Measurements from ENCODE around the gene DYNC2H1.

DYNC2H1 gene

DNA sequence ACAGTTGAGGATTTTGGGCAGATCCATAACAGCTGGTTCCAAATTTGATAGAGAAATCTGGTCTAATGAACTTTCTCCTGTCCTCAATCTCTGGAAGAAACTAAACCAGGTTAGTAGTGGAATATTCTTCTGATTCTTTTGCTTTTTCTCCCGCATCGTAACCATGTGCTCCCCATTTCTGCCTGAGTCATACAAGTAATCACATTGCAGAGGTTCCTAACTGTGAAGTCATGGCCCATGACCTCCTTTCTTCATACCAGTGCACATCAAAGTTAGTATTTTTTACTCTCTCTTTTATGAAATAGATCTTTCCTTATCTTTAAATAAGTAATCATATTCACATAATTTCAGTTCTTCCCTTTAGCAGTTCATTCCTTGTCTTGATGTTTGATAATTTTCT is 249.0 kb downstream of the DYNC2H1 start:
- H3K79me2 ChIP-seq (ENCODE audit: insufficient read depth, low read depth), result no peaks in the 10 kb centered on the region
- H4K20me1 ChIP-seq (ENCODE audit: insufficient read depth), result no peaks in the 10 kb centered on the region
- no peak overlapping the region for H2AFZ ChIP-seq (ENCODE audit: low read depth)
- H3K4me2 ChIP-seq, result no peak overlapping the region
- TF ChIP-seq, protein P1, sequence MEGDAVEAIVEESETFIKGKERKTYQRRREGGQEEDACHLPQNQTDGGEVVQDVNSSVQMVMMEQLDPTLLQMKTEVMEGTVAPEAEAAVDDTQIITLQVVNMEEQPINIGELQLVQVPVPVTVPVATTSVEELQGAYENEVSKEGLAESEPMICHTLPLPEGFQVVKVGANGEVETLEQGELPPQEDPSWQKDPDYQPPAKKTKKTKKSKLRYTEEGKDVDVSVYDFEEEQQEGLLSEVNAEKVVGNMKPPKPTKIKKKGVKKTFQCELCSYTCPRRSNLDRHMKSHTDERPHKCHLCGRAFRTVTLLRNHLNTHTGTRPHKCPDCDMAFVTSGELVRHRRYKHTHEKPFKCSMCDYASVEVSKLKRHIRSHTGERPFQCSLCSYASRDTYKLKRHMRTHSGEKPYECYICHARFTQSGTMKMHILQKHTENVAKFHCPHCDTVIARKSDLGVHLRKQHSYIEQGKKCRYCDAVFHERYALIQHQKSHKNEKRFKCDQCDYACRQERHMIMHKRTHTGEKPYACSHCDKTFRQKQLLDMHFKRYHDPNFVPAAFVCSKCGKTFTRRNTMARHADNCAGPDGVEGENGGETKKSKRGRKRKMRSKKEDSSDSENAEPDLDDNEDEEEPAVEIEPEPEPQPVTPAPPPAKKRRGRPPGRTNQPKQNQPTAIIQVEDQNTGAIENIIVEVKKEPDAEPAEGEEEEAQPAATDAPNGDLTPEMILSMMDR (conservative IDR thresholded peaks at IDR 0.05; ENCODE audit: low read depth, low read length), result no peak
- no peaks in the 10 kb centered on the region for H3K27me3 ChIP-seq (ENCODE audit: insufficient read depth, low read depth)
- H3K27ac ChIP-seq, result no peak overlapping the region
- no peaks in the 10 kb centered on the region for H3K4me1 ChIP-seq (ENCODE audit: low read depth, poor library complexity, severe bottlenecking)
- no peak overlapping the region for H3K4me3 ChIP-seq (IDR thresholded peaks at IDR 0.05; ENCODE audit: insufficient read depth, low read depth, low read length)
- no peaks in the 10 kb centered on the region for H3K36me3 ChIP-seq (ENCODE audit: insufficient read depth)
- no peak overlapping the region for H3K9ac ChIP-seq

DNA sequence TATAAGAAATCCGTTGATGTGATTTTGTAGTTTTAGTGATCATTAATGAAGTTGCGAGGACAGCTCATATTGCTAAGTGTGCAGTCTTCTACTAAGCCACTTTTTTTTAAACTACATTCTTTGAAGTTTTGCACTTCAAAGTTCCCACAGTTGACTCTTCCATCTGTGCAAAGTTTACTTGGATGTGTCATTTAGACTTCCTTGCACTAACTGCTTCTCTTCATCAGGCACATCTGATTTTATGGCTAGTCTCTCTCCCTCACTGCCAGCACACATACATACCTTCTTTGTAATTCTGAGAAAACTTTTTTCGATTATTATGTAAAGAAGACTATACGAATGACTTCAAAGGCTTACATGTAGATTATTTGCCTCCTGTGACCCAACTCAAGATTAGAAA is 250.0 kb downstream of the DYNC2H1 start:
- no peaks in the 10 kb centered on the region for H3K4me1 ChIP-seq (ENCODE audit: low read depth, poor library complexity, severe bottlenecking)
- no peak overlapping the region for H3K27ac ChIP-seq
- no peaks in the 10 kb centered on the region for H4K20me1 ChIP-seq (ENCODE audit: insufficient read depth)
- H3K27me3 ChIP-seq (ENCODE audit: insufficient read depth, low read depth), result no peaks in the 10 kb centered on the region
- TF ChIP-seq, protein P1 (conservative IDR thresholded peaks at IDR 0.05; ENCODE audit: low read depth, low read length), result no peak
- H3K36me3 ChIP-seq (ENCODE audit: insufficient read depth), result no peaks in the 10 kb centered on the region
- H3K4me3 ChIP-seq (IDR thresholded peaks at IDR 0.05; ENCODE audit: insufficient read depth, low read depth, low read length), result no peak overlapping the region
- no peak overlapping the region for H3K4me2 ChIP-seq
- no peak overlapping the region for H2AFZ ChIP-seq (ENCODE audit: low read depth)
- no peak overlapping the region for H3K9ac ChIP-seq
- H3K79me2 ChIP-seq (ENCODE audit: insufficient read depth, low read depth), result no peaks in the 10 kb centered on the region

DNA sequence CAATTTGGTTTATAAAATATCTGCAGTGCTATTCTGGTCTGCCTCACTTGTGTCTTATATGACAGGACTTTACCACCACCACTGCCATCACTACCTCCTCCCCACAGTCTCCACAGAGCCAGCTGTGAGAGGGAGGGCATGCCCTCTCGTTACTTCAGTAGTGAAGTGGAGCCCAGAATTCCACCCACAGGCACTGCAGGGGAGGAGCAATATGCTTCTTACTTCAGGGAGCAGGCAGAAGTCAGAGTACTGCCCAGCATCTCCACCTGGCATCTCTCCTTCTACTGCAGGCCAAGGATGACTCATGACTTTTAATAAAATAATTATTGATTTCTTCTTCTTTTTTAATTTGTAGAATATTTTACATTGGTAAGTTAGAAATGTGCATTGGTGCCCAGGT is 255.5 kb downstream of the DYNC2H1 start:
- H2AFZ ChIP-seq (ENCODE audit: low read depth), result no peak overlapping the region
- H4K20me1 ChIP-seq (ENCODE audit: insufficient read depth), result no peaks in the 10 kb centered on the region
- H3K27ac ChIP-seq, result no peak overlapping the region
- no peaks in the 10 kb centered on the region for H3K36me3 ChIP-seq (ENCODE audit: insufficient read depth)
- no peak overlapping the region for H3K4me3 ChIP-seq (IDR thresholded peaks at IDR 0.05; ENCODE audit: insufficient read depth, low read depth, low read length)
- H3K4me2 ChIP-seq, result no peak overlapping the region
- no peaks in the 10 kb centered on the region for H3K4me1 ChIP-seq (ENCODE audit: low read depth, poor library complexity, severe bottlenecking)
- no peak overlapping the region for H3K9ac ChIP-seq
- H3K79me2 ChIP-seq (ENCODE audit: insufficient read depth, low read depth), result no peaks in the 10 kb centered on the region
- no peaks in the 10 kb centered on the region for H3K27me3 ChIP-seq (ENCODE audit: insufficient read depth, low read depth)
- TF ChIP-seq, protein P1 (conservative IDR thresholded peaks at IDR 0.05; ENCODE audit: low read depth, low read length), result no peak

DNA sequence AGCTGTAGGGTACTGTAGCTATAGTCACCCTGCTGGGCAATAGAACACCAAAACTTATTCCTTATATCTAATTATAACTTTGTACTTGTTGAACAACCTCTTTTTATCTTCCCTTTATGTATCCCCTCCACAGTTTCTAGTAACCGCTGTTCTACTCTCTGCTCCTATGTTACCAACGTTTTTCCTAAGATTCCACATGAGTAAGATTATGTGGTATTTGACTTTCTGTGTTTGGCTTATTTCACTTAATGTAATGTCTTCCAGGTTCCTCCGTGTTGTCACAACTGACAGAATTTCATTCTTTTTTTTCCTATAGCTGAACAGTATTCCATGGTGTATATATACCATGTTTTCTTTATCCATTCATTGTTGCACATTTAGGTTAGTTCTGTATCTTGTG is 258.4 kb downstream of the DYNC2H1 start:
- Histone ChIP-seq H3K27ac (no peak overlapping the region), H2AFZ (ENCODE audit: low read depth) (no peak overlapping the region), H3K27me3 (ENCODE audit: insufficient read depth, low read depth) (no peaks in the 10 kb centered on the region), H3K4me3 (IDR thresholded peaks at IDR 0.05; ENCODE audit: insufficient read depth, low read depth, low read length) (no peak overlapping the region), H3K79me2 (ENCODE audit: insufficient read depth, low read depth) (no peaks in the 10 kb centered on the region), H3K4me1 (ENCODE audit: low read depth, poor library complexity, severe bottlenecking) (no peaks in the 10 kb centered on the region), H3K4me2 (no peak overlapping the region), H4K20me1 (ENCODE audit: insufficient read depth) (no peaks in the 10 kb centered on the region), H3K9ac (no peak overlapping the region), H3K36me3 (ENCODE audit: insufficient read depth) (no peaks in the 10 kb centered on the region)
- TF ChIP-seq, protein P1 (conservative IDR thresholded peaks at IDR 0.05; ENCODE audit: low read depth, low read length), result no peak

Data from KMS-11 (cell line).